ENCODE results near the gene CLEC4G. TPM values are rescaled to one million over a fixed set of nuclear protein-coding genes. Genes with fewer than 3 reads are reported as not detected.

The CLEC4G gene
- total RNA-seq, 1 experiment from 2014 or later = not detected

- no peak overlapping the region for H3K27ac Mint-ChIP-seq (ENCODE audit: unreplicated experiment)
- DNase-seq = no peak
- CTCF ChIA-PET = interaction anchor here (0.6 kb wide), 1 partner anchor 67 kb away, joined by 3 read pairs; no protein-coding TSS in a partner anchor
- TF ChIP-seq CTCF (IDR thresholded peaks at IDR 0.05; ENCODE audit: unreplicated experiment) = no peak
- intact Hi-C loops (cut with micrococcal nuclease; ENCODE audit: unreplicated experiment) = no loop called here
- peaks cover 4% of the 10 kb centered on the region for H3K9me3 Mint-ChIP-seq (ENCODE audit: low read depth, unreplicated experiment)
- H3K27me3 Mint-ChIP-seq (ENCODE audit: unreplicated experiment) = peaks cover 51% of the 10 kb centered on the region
- no TSS peak for BruUV-seq (replicated peaks)
- no peak overlapping the region for H3K4me3 Mint-ChIP-seq (ENCODE audit: low read depth, unreplicated experiment)
- H3K36me3 Mint-ChIP-seq (ENCODE audit: insufficient read depth, unreplicated experiment) = no peaks in the 10 kb centered on the region
- H3K4me1 Mint-ChIP-seq (ENCODE audit: low read depth, unreplicated experiment) = no peaks in the 10 kb centered on the region
Observed at GRCh38 chr19:7763696-7764095, 31.8 kb upstream of the CLEC4G start.

- H3K9me3 Mint-ChIP-seq (ENCODE audit: low read depth, unreplicated experiment) = peaks cover 4% of the 10 kb centered on the region
- H3K36me3 Mint-ChIP-seq (ENCODE audit: insufficient read depth, unreplicated experiment) = no peaks in the 10 kb centered on the region
- intact Hi-C loops (cut with micrococcal nuclease; ENCODE audit: unreplicated experiment) = no loop called here
- H3K27ac Mint-ChIP-seq (ENCODE audit: unreplicated experiment) = no peak within 1 kb of the TSS
- peaks cover 42% of the 10 kb centered on the region for H3K27me3 Mint-ChIP-seq (ENCODE audit: unreplicated experiment)
- H3K4me3 Mint-ChIP-seq (ENCODE audit: low read depth, unreplicated experiment) = no peak within 1 kb of the TSS
- H3K4me1 Mint-ChIP-seq (ENCODE audit: low read depth, unreplicated experiment) = no peaks in the 10 kb centered on the region
- no TSS peak for BruUV-seq (replicated peaks)
- no peak for DNase-seq
- CTCF ChIA-PET = no interaction called here
- TF ChIP-seq CTCF (IDR thresholded peaks at IDR 0.05; ENCODE audit: unreplicated experiment) = no peak
Observed at GRCh38 chr19:7762719-7763293, 30.9 kb upstream of the CLEC4G start, which contains the start of gene CLEC4M. Gene CLEC4M, plus strand, starts transcription at chr19:7763243. Its CDS starts 24 bp downstream, at chr19:7763267.

- DNase-seq = no peak
- intact Hi-C loops (cut with micrococcal nuclease; ENCODE audit: unreplicated experiment) = no loop called here
- no peak overlapping the region for H3K4me3 Mint-ChIP-seq (ENCODE audit: low read depth, unreplicated experiment)
- H3K4me1 Mint-ChIP-seq (ENCODE audit: low read depth, unreplicated experiment) = no peaks in the 10 kb centered on the region
- no peak overlapping the region for H3K27ac Mint-ChIP-seq (ENCODE audit: unreplicated experiment)
- H3K27me3 Mint-ChIP-seq (ENCODE audit: unreplicated experiment) = peaks cover 46% of the 10 kb centered on the region
- TF ChIP-seq CTCF (IDR thresholded peaks at IDR 0.05; ENCODE audit: unreplicated experiment) = no peak
- peaks cover 9% of the 10 kb centered on the region for H3K9me3 Mint-ChIP-seq (ENCODE audit: low read depth, unreplicated experiment)
- H3K36me3 Mint-ChIP-seq (ENCODE audit: insufficient read depth, unreplicated experiment) = no peaks in the 10 kb centered on the region
- CTCF ChIA-PET = no interaction called here
- BruUV-seq (replicated peaks) = no TSS peak
Observed at GRCh38 chr19:7759156-7759555, 27.2 kb upstream of the CLEC4G start.

- Mint-ChIP-seq H3K27me3 (ENCODE audit: unreplicated experiment) (peaks cover 31% of the 10 kb centered on the region), H3K4me3 (ENCODE audit: low read depth, unreplicated experiment) (no peak overlapping the region), H3K27ac (ENCODE audit: unreplicated experiment) (no peak overlapping the region), H3K36me3 (ENCODE audit: insufficient read depth, unreplicated experiment) (no peaks in the 10 kb centered on the region), H3K4me1 (ENCODE audit: low read depth, unreplicated experiment) (no peaks in the 10 kb centered on the region), H3K9me3 (ENCODE audit: low read depth, unreplicated experiment) (peaks cover 9% of the 10 kb centered on the region)
- no TSS peak for BruUV-seq (replicated peaks)
- TF ChIP-seq CTCF (IDR thresholded peaks at IDR 0.05; ENCODE audit: unreplicated experiment) = no peak
- intact Hi-C loops (cut with micrococcal nuclease; ENCODE audit: unreplicated experiment) = no loop called here
- DNase-seq = no peak
- CTCF ChIA-PET = no interaction called here
Observed at GRCh38 chr19:7757358-7757757, 25.4 kb upstream of the CLEC4G start.

Measured in Calu3 (cell line).